KMS-11 (cell line): ENCODE data around the gene GRIA1.

Source experiments
- H2AFZ ChIP-seq: fragments of 200-600 bp; sonication (generic); 2 replicates; pipeline ENCODE4 v1.6.1; 2016; ENCODE audit warnings: antibody characterized with exemption, mixed run types, low read depth
- H3K27ac ChIP-seq: fragments of 200-600 bp; sonication (generic); 2 replicates; pipeline ENCODE4 v1.6.1; 2016; ENCODE audit warnings: mild to moderate bottlenecking, mixed run types
- H3K27me3 ChIP-seq: fragments of 200-600 bp; sonication (generic); 2 replicates; pipeline ENCODE4 v1.6.1; 2017; ENCODE audit warnings: mild to moderate bottlenecking, low read depth, mixed run types, moderate library complexity; ENCODE audit not compliant: insufficient read depth
- H3K36me3 ChIP-seq: fragments of 200-600 bp; sonication (generic); 2 replicates; pipeline ENCODE4 v1.6.1; 2017; ENCODE audit warnings: mild to moderate bottlenecking, mixed run types; ENCODE audit not compliant: insufficient read depth
- H3K4me1 ChIP-seq: fragments of 200-600 bp; sonication (generic); 2 replicates; pipeline ENCODE4 v1.6.1; 2016; ENCODE audit warnings: mild to moderate bottlenecking, low read depth, mixed run types; ENCODE audit not compliant: poor library complexity, severe bottlenecking
- H3K4me2 ChIP-seq: fragments of 200-600 bp; sonication (generic); 2 replicates; pipeline ENCODE4 v1.7.0; 2016; ENCODE audit warnings: mild to moderate bottlenecking, mixed run types
- H3K4me3 ChIP-seq: fragments of 200-600 bp; sonication (generic); IDR thresholded peaks from 2 replicates; pipeline ENCODE4 v1.6.1; 2017; ENCODE audit warnings: low read depth, low read length, mixed read lengths; ENCODE audit not compliant: insufficient read depth
- H3K79me2 ChIP-seq: fragments of 200-600 bp; sonication (generic); 2 replicates; pipeline ENCODE4 v1.6.1; 2016; ENCODE audit warnings: low read depth, mixed run types; ENCODE audit not compliant: insufficient read depth
- H3K9ac ChIP-seq: fragments of 200-600 bp; sonication (generic); 2 replicates; pipeline ENCODE4 v1.6.1; 2016; ENCODE audit warnings: mild to moderate bottlenecking, mixed run types
- H4K20me1 ChIP-seq: fragments of 200-600 bp; sonication (generic); 2 replicates; pipeline ENCODE4 v1.6.1; 2016; ENCODE audit warnings: mild to moderate bottlenecking, mixed run types; ENCODE audit not compliant: insufficient read depth
- CTCF ChIP-seq: fragments of 200-600 bp; sonication (generic); conservative IDR thresholded peaks from 2 replicates; pipeline ENCODE4 v1.6.1; 2017; ENCODE audit warnings: low read depth, mild to moderate bottlenecking, antibody characterized with exemption, low read length, moderate library complexity, mixed read lengths

GRIA1 gene

GRCh38 chr5:153533546-153533945 is 43.1 kb downstream of the GRIA1 start:
- no peak overlapping the region for H3K9ac ChIP-seq
- no peaks in the 10 kb centered on the region for H3K79me2 ChIP-seq
- H4K20me1 ChIP-seq: no peaks in the 10 kb centered on the region
- no peak overlapping the region for H3K4me3 ChIP-seq
- H3K4me2 ChIP-seq: no peak overlapping the region
- TF ChIP-seq CTCF: no peak
- no peak overlapping the region for H2AFZ ChIP-seq
- no peaks in the 10 kb centered on the region for H3K27me3 ChIP-seq
- no peak overlapping the region for H3K27ac ChIP-seq
- H3K36me3 ChIP-seq: no peaks in the 10 kb centered on the region
- no peaks in the 10 kb centered on the region for H3K4me1 ChIP-seq

GRCh38 chr5:153534102-153534501 is 43.6 kb downstream of the GRIA1 start:
- Histone ChIP-seq H3K79me2 (no peaks in the 10 kb centered on the region), H3K27ac (no peak overlapping the region), H2AFZ (no peak overlapping the region), H3K27me3 (no peaks in the 10 kb centered on the region), H3K4me1 (no peaks in the 10 kb centered on the region), H3K4me3 (no peak overlapping the region), H3K4me2 (no peak overlapping the region), H3K36me3 (no peaks in the 10 kb centered on the region), H3K9ac (no peak overlapping the region), H4K20me1 (no peaks in the 10 kb centered on the region)
- TF ChIP-seq CTCF: no peak

- H3K36me3 ChIP-seq: no peaks in the 10 kb centered on the region
Measured at GRCh38 chr5:153537207-153537606, 46.7 kb downstream of the GRIA1 start.

GRCh38 chr5:153539983-153540382 is 49.5 kb downstream of the GRIA1 start:
- no peak overlapping the region for H3K27ac ChIP-seq
- no peaks in the 10 kb centered on the region for H4K20me1 ChIP-seq
- H3K36me3 ChIP-seq: no peaks in the 10 kb centered on the region
- H3K4me2 ChIP-seq: no peak overlapping the region
- no peak overlapping the region for H3K9ac ChIP-seq
- no peaks in the 10 kb centered on the region for H3K4me1 ChIP-seq
- no peak for TF ChIP-seq CTCF
- no peaks in the 10 kb centered on the region for H3K27me3 ChIP-seq
- no peak overlapping the region for H3K4me3 ChIP-seq
- H2AFZ ChIP-seq: no peak overlapping the region
- H3K79me2 ChIP-seq: no peaks in the 10 kb centered on the region

More at GRCh38 chr5:153537207-153537606, 46.7 kb downstream of the GRIA1 start:
- H3K27ac ChIP-seq: no peak overlapping the region
- H2AFZ ChIP-seq: no peak overlapping the region
- H3K4me1 ChIP-seq: no peaks in the 10 kb centered on the region
- TF ChIP-seq CTCF: no peak
- no peaks in the 10 kb centered on the region for H4K20me1 ChIP-seq
- H3K4me3 ChIP-seq: no peak overlapping the region
- no peak overlapping the region for H3K9ac ChIP-seq
- no peaks in the 10 kb centered on the region for H3K79me2 ChIP-seq
- H3K4me2 ChIP-seq: no peak overlapping the region
- H3K27me3 ChIP-seq: no peaks in the 10 kb centered on the region
